GM18519 (cell line): ENCODE measurements around the gene RTCA.

Experiments
- ATAC-seq: cut with Tn5 transposase; IDR thresholded peaks from one replicate; pipeline ENCODE4 v1.9.1; 2021; ENCODE audit warnings: mild to moderate bottlenecking, moderate library complexity; ENCODE audit not compliant: unreplicated experiment, low FRiP score

Gene RTCA

DNA sequence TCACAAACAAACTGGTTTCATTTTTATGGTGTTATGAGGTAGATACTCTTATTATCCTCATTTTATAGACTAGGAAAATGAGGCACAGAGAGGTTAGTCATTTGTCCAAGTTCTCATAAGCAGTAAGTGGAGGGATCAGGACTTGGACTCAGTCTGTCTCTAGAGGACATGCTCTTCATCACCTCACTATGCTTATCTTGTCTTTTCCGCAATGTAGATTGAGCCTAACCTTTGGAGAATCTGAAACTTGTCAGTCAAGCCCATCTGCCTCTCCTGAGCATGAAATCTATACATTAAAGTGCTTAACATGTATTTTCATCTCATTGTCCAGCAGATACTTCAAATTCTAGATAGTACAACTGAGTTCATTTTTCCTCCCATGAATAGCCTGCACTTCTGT lies 74.5 kb downstream of the RTCA start:
- no peak for ATAC-seq

DNA sequence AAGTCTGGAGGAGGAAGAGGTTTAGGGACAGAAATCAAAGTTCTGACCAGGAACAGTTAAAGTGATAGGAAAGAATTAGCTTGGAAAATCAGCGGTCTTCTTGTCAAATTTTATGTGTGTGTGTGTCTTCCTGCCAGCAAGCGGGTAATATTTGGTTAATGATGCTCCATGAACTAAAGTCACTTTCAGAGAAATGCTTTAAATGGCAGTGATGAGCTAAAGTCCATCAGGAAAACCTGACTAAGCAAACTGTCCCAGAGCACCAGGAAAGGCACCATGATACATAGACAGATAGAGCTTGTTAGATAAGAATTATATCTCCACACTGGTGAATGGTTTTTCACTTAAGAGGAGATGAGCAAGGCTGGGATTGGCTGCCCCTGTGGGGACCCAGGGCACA lies 76.3 kb downstream of the RTCA start:
- ATAC-seq = no peak
